H9 (cell line): ENCODE results near the gene ST3GAL6. TPM values are rescaled to one million over a fixed set of nuclear protein-coding genes. Genes with fewer than 3 reads are reported as not detected.

Experiments
- DNase-seq: peaks from one replicate; pipeline ENCODE4 v3.0.0-alpha.2; 2017
- H2AFZ ChIP-seq: one replicate; pipeline ENCODE4 v1.6.1; 2013; ENCODE audit warnings: mild to moderate bottlenecking, low read length, control low read depth, moderate library complexity
- H2AK5ac ChIP-seq: 2 replicates; pipeline ENCODE4 v1.6.1; 2013; ENCODE audit warnings: low read length, control low read depth, mixed read lengths; ENCODE audit not compliant: insufficient read length
- H2BK120ac ChIP-seq: one replicate; pipeline ENCODE4 v1.6.1; 2013; ENCODE audit warnings: low read depth, mild to moderate bottlenecking, low read length, control low read depth, inconsistent platforms; ENCODE audit not compliant: poor library complexity, severe bottlenecking
- H2BK12ac ChIP-seq: 2 replicates; pipeline ENCODE4 v1.6.1; 2013; ENCODE audit warnings: low read length, control low read depth, mixed read lengths, low read depth; ENCODE audit not compliant: insufficient read length
- H2BK15ac ChIP-seq: 2 replicates; pipeline ENCODE4 v1.6.1; 2013; ENCODE audit warnings: low read depth, low read length, control low read depth
- H2BK20ac ChIP-seq: one replicate; pipeline ENCODE4 v1.6.1; 2013; ENCODE audit warnings: low read depth, mild to moderate bottlenecking, low read length, control low read depth, inconsistent platforms; ENCODE audit not compliant: poor library complexity, severe bottlenecking
- H2BK5ac ChIP-seq: 2 replicates; pipeline ENCODE4 v1.6.1; 2013; ENCODE audit warnings: low read length, control low read depth, mixed read lengths; ENCODE audit not compliant: insufficient read length
- H3K14ac ChIP-seq: 2 replicates; pipeline ENCODE4 v1.6.1; 2013; ENCODE audit warnings: low read length, control low read depth; ENCODE audit not compliant: insufficient read depth
- H3K18ac ChIP-seq: 2 replicates; pipeline ENCODE4 v1.6.1; 2013; ENCODE audit warnings: low read depth, mild to moderate bottlenecking, mixed read lengths, low read length, control low read depth; ENCODE audit not compliant: insufficient read length
- H3K23ac ChIP-seq: 2 replicates; pipeline ENCODE4 v1.6.1; 2013; ENCODE audit warnings: low read length, control low read depth, mixed read lengths, low read depth; ENCODE audit not compliant: insufficient read length
- H3K23me2 ChIP-seq: 2 replicates; pipeline ENCODE4 v1.6.1; 2013; ENCODE audit warnings: low read depth, mild to moderate bottlenecking, mixed read lengths, low read length, control low read depth; ENCODE audit not compliant: insufficient read length, poor library complexity, severe bottlenecking
- H3K27ac ChIP-seq: 2 replicates; pipeline ENCODE4 v1.5.1; 2013; ENCODE audit warnings: low read length, control low read depth, mixed read lengths, low read depth; ENCODE audit not compliant: insufficient read length
- H3K27me3 ChIP-seq: 2 replicates; pipeline ENCODE4 v1.6.1; 2013; ENCODE audit warnings: low read length, control low read depth, inconsistent platforms; ENCODE audit not compliant: insufficient read depth
- H3K4ac ChIP-seq: 2 replicates; pipeline ENCODE4 v1.6.1; 2013; ENCODE audit warnings: low read depth, mild to moderate bottlenecking, control low read depth, inconsistent platforms, low read length, moderate library complexity
- H3K4me1 ChIP-seq: 2 replicates; pipeline ENCODE4 v1.6.1; 2013; ENCODE audit warnings: low read length, control low read depth, inconsistent platforms; ENCODE audit not compliant: insufficient read depth
- H3K4me2 ChIP-seq: 2 replicates; pipeline ENCODE4 v1.6.1; 2013; ENCODE audit warnings: low read length, control low read depth, mixed read lengths; ENCODE audit not compliant: insufficient read length, insufficient read depth
- H3K56ac ChIP-seq: 2 replicates; pipeline ENCODE4 v1.6.1; 2013; ENCODE audit warnings: low read depth, mild to moderate bottlenecking, mixed read lengths, low read length, control low read depth; ENCODE audit not compliant: insufficient read length
- H3K79me1 ChIP-seq: 2 replicates; pipeline ENCODE4 v1.6.1; 2013; ENCODE audit warnings: low read depth, mild to moderate bottlenecking, moderate library complexity, low read length, control low read depth, inconsistent platforms; ENCODE audit not compliant: insufficient read depth, poor library complexity, severe bottlenecking
- H3K79me2 ChIP-seq: 2 replicates; pipeline ENCODE4 v1.6.1; 2013; ENCODE audit warnings: low read length, control low read depth, inconsistent platforms; ENCODE audit not compliant: insufficient read depth
- H3K9ac ChIP-seq: 2 replicates; pipeline ENCODE4 v1.6.1; 2013; ENCODE audit warnings: low read length, control low read depth, mixed read lengths; ENCODE audit not compliant: insufficient read length; ENCODE audit errors: extremely low read depth
- H3K9me3 ChIP-seq: one replicate; pipeline ENCODE4 v1.6.1; 2013; ENCODE audit warnings: low read depth, low read length, inconsistent platforms; ENCODE audit not compliant: control insufficient read depth
- H3T11ph ChIP-seq: one replicate; pipeline ENCODE4 v1.6.1; 2013; ENCODE audit warnings: mild to moderate bottlenecking, low read length, control low read depth, inconsistent platforms
- H4K20me1 ChIP-seq: one replicate; pipeline ENCODE4 v1.6.1; 2013; ENCODE audit not compliant: control insufficient read depth, insufficient read length, insufficient read depth
- H4K5ac ChIP-seq: 2 replicates; pipeline ENCODE4 v1.6.1; 2013; ENCODE audit warnings: low read depth, mild to moderate bottlenecking, mixed read lengths, low read length, control low read depth; ENCODE audit not compliant: insufficient read length
- H4K8ac ChIP-seq: replicated peaks from 2 replicates; pipeline ENCODE4 v1.6.1; 2013; ENCODE audit warnings: low read length, control low read depth, mixed read lengths, low read depth; ENCODE audit not compliant: insufficient read length
- H4K91ac ChIP-seq: 2 replicates; pipeline ENCODE4 v1.6.1; 2013; ENCODE audit warnings: low read depth, mild to moderate bottlenecking, moderate library complexity, mixed read lengths, low read length, control low read depth; ENCODE audit not compliant: insufficient read length
- H3K27ac Mint-ChIP-seq, 3 experiments: 2 replicates in 2 of 3; 3 replicates in 1 of 3; pipeline ENCODE4 v1.8.0; 2020 to 2021; ENCODE audit warnings: mixed read lengths in 3 of 3, mild to moderate bottlenecking in 1 of 3, moderate library complexity in 1 of 3
- H3K27me3 Mint-ChIP-seq: 2 replicates; pipeline ENCODE4 v1.8.0; 2021; ENCODE audit warnings: low read depth, mild to moderate bottlenecking, moderate library complexity, mixed read lengths
- H3K36me3 Mint-ChIP-seq, 3 experiments: 2 replicates in 2 of 3; 3 replicates in 1 of 3; pipeline ENCODE4 v1.8.0; 2020 to 2021; ENCODE audit warnings: low read depth in 3 of 3, mixed read lengths in 3 of 3; ENCODE audit not compliant: insufficient read depth in 1 of 3
- H3K4me1 Mint-ChIP-seq, 2 experiments: 2 replicates each; pipeline ENCODE4 v1.8.0; 2020; ENCODE audit warnings: mixed read lengths in 2 of 2
- H3K4me3 Mint-ChIP-seq, 2 experiments: 2 replicates in 1 of 2; 3 replicates in 1 of 2; pipeline ENCODE4 v1.8.0; 2020 to 2021; ENCODE audit warnings: mild to moderate bottlenecking in 2 of 2, mixed read lengths in 2 of 2, moderate library complexity in 1 of 2
- H3K9me3 Mint-ChIP-seq, 2 experiments: 2 replicates in 1 of 2; 3 replicates in 1 of 2; pipeline ENCODE4 v1.8.0; 2020; ENCODE audit warnings: mild to moderate bottlenecking in 2 of 2, mixed read lengths in 2 of 2, moderate library complexity in 1 of 2
- CTCF ChIP-seq: fragments of 200-600 bp; sonication (generic); conservative IDR thresholded peaks from 3 replicates; pipeline ENCODE4 v1.8.0; 2021; ENCODE audit warnings: antibody characterized with exemption, mild to moderate bottlenecking
- WGBS: extraction: QIAGEN DNeasy Blood & Tissue Kit; methylation state at CpG from one replicate; pipeline ENCODE4 v1.1.7; 2013; ENCODE audit warnings: missing lambda C conversion rate, low lambda C conversion rate, mixed read lengths; ENCODE audit not compliant: insufficient read length; ENCODE audit errors: extremely low coverage; 5-methylcytosine and 5-hydroxymethylcytosine counted together
- total RNA-seq: library from RNA; stranded (reverse); gene quantifications from 2 replicates; pipeline ENCODE4 v1.2.1, GENCODE V29; 2021

ST3GAL6 gene
- total RNA-seq, 1 experiment from 2014 or later, result 6.4 TPM

GRCh38 chr3:98727638-98728037 lies 35.5 kb upstream of the ST3GAL6 start:
- H3K4me1 Mint-ChIP-seq, result peaks cover 33 to 44% of the 10 kb centered on the region in 2 experiments
- H3K4ac ChIP-seq, result no peak overlapping the region
- WGBS, result no CpG with 5 or more reads among the region's 3 CpGs
- H4K20me1 ChIP-seq, result no peaks in the 10 kb centered on the region
- no peak overlapping the region for H3K4me2 ChIP-seq
- H3K4me3 Mint-ChIP-seq, result no peak overlapping the region
- H4K91ac ChIP-seq, result no peak overlapping the region
- no peak overlapping the region for H3K27ac ChIP-seq
- H4K8ac ChIP-seq, result no peak overlapping the region
- no peak overlapping the region for H3K9ac ChIP-seq
- no peaks in the 10 kb centered on the region; the same call in 1 of the 2 replicates for H3K27me3 ChIP-seq
- H3K23me2 ChIP-seq, result peaks cover 10% of the 10 kb centered on the region
- H2BK120ac ChIP-seq, result no peak overlapping the region
- H3K56ac ChIP-seq, result no peak overlapping the region
- H3K18ac ChIP-seq, result no peak overlapping the region
- DNase-seq, result no peak
- no peaks in the 10 kb centered on the region for H3K79me1 ChIP-seq
- H2BK12ac ChIP-seq, result no peak overlapping the region
- H2AK5ac ChIP-seq, result no peak overlapping the region
- H2BK20ac ChIP-seq, result no peak overlapping the region
- H3K4me1 ChIP-seq, result no peaks in the 10 kb centered on the region
- TF ChIP-seq CTCF, result no peak
- H3K27me3 Mint-ChIP-seq, result peaks cover 31% of the 10 kb centered on the region
- no peak overlapping the region for H2BK15ac ChIP-seq
- H3K36me3 Mint-ChIP-seq, result 0 out of 7 replicates have a peak, but pooled peaks cover 0 to 5% (median 0%) of the 10 kb centered on the region in 3 experiments
- H3K27ac Mint-ChIP-seq, result peak overlapping the region in 1 of 3 experiments; percentile 85; a peak in 1 of 7 replicates
- H2AFZ ChIP-seq, result no peak overlapping the region
- H3K79me2 ChIP-seq, result no peaks in the 10 kb centered on the region
- no peaks in the 10 kb centered on the region for H3K9me3 Mint-ChIP-seq
- H3K23ac ChIP-seq, result no peak overlapping the region
- H3K9me3 ChIP-seq, result no peaks in the 10 kb centered on the region
- no peak overlapping the region for H3K14ac ChIP-seq
- H3T11ph ChIP-seq, result no peak overlapping the region
- H2BK5ac ChIP-seq, result no peak overlapping the region
- no peak overlapping the region for H4K5ac ChIP-seq
